Amniotic epithelial cell (primary cell): ENCODE results near the gene UBE3D.
"Not testable (repeated sequence)": the region's sequence is repeated elsewhere in the genome, so short reads cannot be mapped to it uniquely, and the experiment has no call there.

Source experiments
- DNase-seq: peaks from one replicate; pipeline ENCODE4 v3.0.0-alpha.2; 2010; ENCODE audit warnings: low read depth

The UBE3D gene

GRCh38 chr6:82914511-82914910, 151.1 kb downstream of the UBE3D start:
- DNase-seq, result no peak

GRCh38 chr6:82910820-82911219, 154.8 kb downstream of the UBE3D start:
- no peak for DNase-seq

GRCh38 chr6:82910395-82910794, 155.2 kb downstream of the UBE3D start:
- DNase-seq, result no peak

- no peak for DNase-seq
Measured at GRCh38 chr6:82909551-82909950, 156.1 kb downstream of the UBE3D start.

- no peak for DNase-seq
Measured at GRCh38 chr6:82908661-82909060, 157.0 kb downstream of the UBE3D start.

GRCh38 chr6:82906951-82907350, 158.7 kb downstream of the UBE3D start:
- peak; percentile 37 for DNase-seq

GRCh38 chr6:82906489-82906888, 159.2 kb downstream of the UBE3D start:
- no peak for DNase-seq

- no peak for DNase-seq
Measured at GRCh38 chr6:82904860-82905259, 160.8 kb downstream of the UBE3D start.

- DNase-seq, result no peak
Measured at GRCh38 chr6:82904257-82904656, 161.4 kb downstream of the UBE3D start.

GRCh38 chr6:82902290-82902689, 163.4 kb downstream of the UBE3D start:
- DNase-seq, result no peak

- no peak for DNase-seq
Measured at GRCh38 chr6:82894653-82895259, 170.9 kb downstream of the UBE3D start.

GRCh38 chr6:82893889-82894652, 171.6 kb downstream of the UBE3D start:
- DNase-seq, result no peak

GRCh38 chr6:82891503-82891902, 174.1 kb downstream of the UBE3D start:
- not testable (repeated sequence) for DNase-seq

- no peak for DNase-seq
Measured at GRCh38 chr6:82891076-82891475, 174.6 kb downstream of the UBE3D start.

GRCh38 chr6:82890240-82890639, 175.4 kb downstream of the UBE3D start:
- no peak for DNase-seq

GRCh38 chr6:82889143-82889542, 176.5 kb downstream of the UBE3D start:
- DNase-seq, result no peak

GRCh38 chr6:82882363-82883023, 183.1 kb downstream of the UBE3D start:
- no peak for DNase-seq

- no peak for DNase-seq
Measured at GRCh38 chr6:82881519-82881918, 184.1 kb downstream of the UBE3D start.

- DNase-seq, result peak; percentile 19
Measured at GRCh38 chr6:82878812-82879211, 186.8 kb downstream of the UBE3D start.

- no peak for DNase-seq
Measured at GRCh38 chr6:82877213-82878195, 188.1 kb downstream of the UBE3D start.

GRCh38 chr6:82875573-82876185, 190.0 kb downstream of the UBE3D start:
- DNase-seq, result peak; percentile 64

GRCh38 chr6:82874867-82875266, 190.8 kb downstream of the UBE3D start:
- no peak for DNase-seq
